Mesenchymal stem cell (in vitro differentiated cells and primary cell): ENCODE results near the gene VEZT.

Source experiments
- DNase-seq: peaks from one replicate; pipeline ENCODE4 v3.0.0-alpha.2; 2013
- H2AFZ ChIP-seq: one replicate; pipeline ENCODE4 v1.6.1; 2013; ENCODE audit warnings: low read depth, mild to moderate bottlenecking, control low read depth, inconsistent platforms, low read length, moderate library complexity
- H2AK5ac ChIP-seq: 2 replicates; pipeline ENCODE4 v1.6.1; 2013; ENCODE audit warnings: low read length, moderate library complexity, mild to moderate bottlenecking, inconsistent platforms; ENCODE audit not compliant: severe bottlenecking
- H2BK120ac ChIP-seq: one replicate; pipeline ENCODE4 v1.6.1; 2013; ENCODE audit warnings: low read depth, mild to moderate bottlenecking, inconsistent platforms, low read length, moderate library complexity
- H2BK12ac ChIP-seq, 2 experiments: one replicate each; pipeline ENCODE4 v1.6.1; 2013; ENCODE audit warnings: inconsistent platforms in 2 of 2, low read length in 2 of 2, mild to moderate bottlenecking in 2 of 2, moderate library complexity in 2 of 2, control low read depth in 1 of 2
- H2BK15ac ChIP-seq: one replicate; pipeline ENCODE4 v1.6.1; 2013; ENCODE audit warnings: mild to moderate bottlenecking, low read depth, inconsistent platforms; ENCODE audit not compliant: poor library complexity, severe bottlenecking
- H2BK5ac ChIP-seq: 2 replicates; pipeline ENCODE4 v1.6.1; 2013; ENCODE audit warnings: low read depth, mild to moderate bottlenecking, low read length, control low read depth, inconsistent platforms; ENCODE audit not compliant: poor library complexity, severe bottlenecking
- H3K14ac ChIP-seq, 2 experiments: one replicate each; pipeline ENCODE4 v1.6.1; 2013; ENCODE audit warnings: inconsistent platforms in 2 of 2, low read length in 2 of 2, control low read depth in 1 of 2, mild to moderate bottlenecking in 1 of 2, moderate library complexity in 1 of 2
- H3K18ac ChIP-seq, 2 experiments: one replicate each; pipeline ENCODE4 v1.6.1; 2013; ENCODE audit warnings: inconsistent platforms in 2 of 2, low read length in 2 of 2, control low read depth in 1 of 2, low read depth in 1 of 2, mild to moderate bottlenecking in 1 of 2
- H3K23ac ChIP-seq, 2 experiments: one replicate each; pipeline ENCODE4 v1.6.1; 2013; ENCODE audit warnings: inconsistent platforms in 2 of 2, low read length in 2 of 2, mild to moderate bottlenecking in 2 of 2, moderate library complexity in 2 of 2, control low read depth in 1 of 2
- H3K27ac ChIP-seq: 2 replicates; pipeline ENCODE4 v1.5.1; 2013; ENCODE audit warnings: mild to moderate bottlenecking, moderate library complexity, low read length, control low read depth, inconsistent platforms; ENCODE audit not compliant: poor library complexity, severe bottlenecking
- H3K27me3 ChIP-seq, 2 experiments: 2 replicates each; pipeline versions ENCODE4 v1.6.1 to v1.7.0; 2013; ENCODE audit warnings: low read length in 2 of 2, mild to moderate bottlenecking in 2 of 2, moderate library complexity in 2 of 2, control low read depth in 1 of 2, inconsistent platforms in 1 of 2; ENCODE audit not compliant: control insufficient read depth in 1 of 2, insufficient read depth in 1 of 2
- H3K36me3 ChIP-seq, 2 experiments: 2 replicates each; pipeline versions ENCODE4 v1.6.1 to v1.7.0; 2013; ENCODE audit warnings: low read length in 2 of 2, control low read depth in 1 of 2, inconsistent platforms in 1 of 2, low read depth in 1 of 2, mild to moderate bottlenecking in 1 of 2; ENCODE audit not compliant: insufficient read depth in 2 of 2, control insufficient read depth in 1 of 2
- H3K4ac ChIP-seq, 2 experiments: one replicate each; pipeline ENCODE4 v1.6.1; 2013; ENCODE audit warnings: inconsistent platforms in 2 of 2, low read length in 2 of 2, mild to moderate bottlenecking in 2 of 2, moderate library complexity in 2 of 2, control low read depth in 1 of 2, low read depth in 1 of 2
- H3K4me1 ChIP-seq: 2 replicates; pipeline ENCODE4 v1.6.1; 2013; ENCODE audit warnings: low read depth, low read length, control low read depth; ENCODE audit not compliant: control insufficient read depth, insufficient read depth
- H3K4me2 ChIP-seq: 2 replicates; pipeline ENCODE4 v1.6.1; 2013; ENCODE audit warnings: low read length, mild to moderate bottlenecking, inconsistent platforms; ENCODE audit not compliant: poor library complexity, severe bottlenecking
- H3K4me3 ChIP-seq, 2 experiments: 2 replicates each; pipeline versions ENCODE4 v1.5.1 to v1.7.0; 2013; ENCODE audit warnings: low read length in 2 of 2, mild to moderate bottlenecking in 2 of 2, control low read depth in 1 of 2, low read depth in 1 of 2; ENCODE audit not compliant: insufficient read depth in 1 of 2
- H3K79me1 ChIP-seq: replicated peaks from 2 replicates; pipeline ENCODE4 v1.6.1; 2013; ENCODE audit warnings: mild to moderate bottlenecking, control low read depth, low read length, inconsistent platforms; ENCODE audit not compliant: poor library complexity, severe bottlenecking
- H3K9ac ChIP-seq: 2 replicates; pipeline ENCODE4 v1.7.0; 2013; ENCODE audit warnings: mild to moderate bottlenecking, low read length, moderate library complexity
- H3K9me3 ChIP-seq: 2 replicates; pipeline ENCODE4 v1.7.0; 2013; ENCODE audit warnings: mild to moderate bottlenecking, low read length; ENCODE audit not compliant: control insufficient read depth
- H4K8ac ChIP-seq: one replicate; pipeline ENCODE4 v1.6.1; 2013; ENCODE audit warnings: inconsistent platforms, mild to moderate bottlenecking, low read length, moderate library complexity
- H4K91ac ChIP-seq: one replicate; pipeline ENCODE4 v1.6.1; 2013; ENCODE audit warnings: mild to moderate bottlenecking, low read length, inconsistent platforms
- WGBS: methylation state at CpG from one replicate; pipeline ENCODE4 v1.1.7; 2013; ENCODE audit warnings: mixed read lengths; 5-methylcytosine and 5-hydroxymethylcytosine counted together

Gene VEZT

DNA sequence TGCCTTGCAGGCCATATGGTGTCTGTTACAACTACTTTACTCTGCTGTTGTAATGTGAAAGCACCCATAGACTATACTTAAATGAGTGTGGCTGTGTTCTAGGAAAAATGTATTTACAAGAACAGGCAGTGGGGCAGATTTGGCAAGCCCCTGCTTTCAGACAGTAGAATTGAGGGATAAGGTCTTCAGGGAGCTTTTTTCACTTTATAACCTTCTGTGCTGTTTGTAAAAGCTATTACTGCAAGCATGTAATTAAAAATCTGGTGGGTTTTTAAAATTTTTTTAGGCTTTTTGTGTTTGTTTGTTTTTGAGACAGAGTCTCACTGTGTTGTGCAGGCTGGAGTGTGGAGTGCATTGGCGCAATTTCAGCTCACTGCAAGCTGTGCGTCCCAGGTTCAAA lies 73.9 kb downstream of the VEZT start:
- 100% methylated on average over 2 of the region's 2 CpGs for WGBS
- Histone ChIP-seq H2BK5ac (no peak overlapping the region), H3K27me3 (no peaks in the 10 kb centered on the region), H4K91ac (no peak overlapping the region), H3K18ac (no peak overlapping the region), H2BK120ac (no peak overlapping the region), H3K36me3 (peaks cover 8 to 39% of the 10 kb centered on the region in 2 experiments), H3K14ac (peak overlapping the region in 1 of 2 experiments; percentile 18), H3K9ac (no peak overlapping the region), H2AK5ac (no peak overlapping the region), H3K4me1 (peaks cover 2% of the 10 kb centered on the region), H3K79me1 (peaks cover 13% of the 10 kb centered on the region), H3K4me2 (no peak overlapping the region), H3K23ac (no peak overlapping the region), H2AFZ (no peak overlapping the region), H3K9me3 (no peaks in the 10 kb centered on the region), H2BK12ac (no peak overlapping the region), H3K27ac (no peak overlapping the region), H3K4ac (no peak overlapping the region), H2BK15ac (no peak overlapping the region), H4K8ac (no peak overlapping the region), H3K4me3 (no peak overlapping the region)
- DNase-seq, result no peak

- Histone ChIP-seq H3K4ac (no peak overlapping the region), H3K4me2 (no peak overlapping the region), H3K9ac (no peak overlapping the region), H2AK5ac (no peak overlapping the region), H3K79me1 (peaks cover 10% of the 10 kb centered on the region), H2AFZ (no peak overlapping the region), H4K91ac (no peak overlapping the region), H3K14ac (no peak overlapping the region), H2BK120ac (no peak overlapping the region), H3K4me3 (no peak overlapping the region), H3K4me1 (no peaks in the 10 kb centered on the region), H3K9me3 (no peaks in the 10 kb centered on the region), H2BK15ac (no peak overlapping the region), H2BK12ac (no peak overlapping the region), H3K36me3 (peaks cover 15 to 61% of the 10 kb centered on the region in 2 experiments), H3K23ac (no peak overlapping the region), H3K27ac (no peak overlapping the region), H3K18ac (no peak overlapping the region), H3K27me3 (no peaks in the 10 kb centered on the region), H2BK5ac (no peak overlapping the region), H4K8ac (no peak overlapping the region)
- no peak for DNase-seq
- WGBS, result 84% methylated on average over 5 of the region's 5 CpGs
Observed at GRCh38 chr12:95298916-95299315, 81.3 kb downstream of the VEZT start.

DNA sequence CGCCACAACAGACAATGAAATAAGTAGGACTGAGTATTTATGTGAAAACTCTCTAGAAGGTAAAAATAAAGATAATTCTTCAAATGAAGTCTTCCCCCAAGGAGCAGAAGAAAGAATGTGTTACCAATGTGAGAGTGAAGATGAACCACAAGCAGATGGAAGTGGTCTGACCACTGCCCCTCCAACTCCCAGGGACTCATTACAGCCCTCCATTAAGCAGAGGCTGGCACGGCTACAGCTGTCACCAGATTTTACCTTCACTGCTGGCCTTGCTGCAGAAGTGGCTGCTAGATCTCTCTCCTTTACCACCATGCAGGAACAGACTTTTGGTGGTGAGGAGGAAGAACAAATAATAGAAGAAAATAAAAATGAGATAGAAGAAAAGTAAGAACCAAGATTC lies 82.7 kb downstream of the VEZT start:
- Histone ChIP-seq H3K4ac (no peak overlapping the region), H3K79me1 (peaks cover 13% of the 10 kb centered on the region), H3K9ac (no peak overlapping the region), H4K8ac (no peak overlapping the region), H3K36me3 (peaks cover 13 to 54% of the 10 kb centered on the region in 2 experiments), H3K27me3 (no peaks in the 10 kb centered on the region), H2BK15ac (no peak overlapping the region), H2AK5ac (no peak overlapping the region), H3K27ac (no peak overlapping the region), H2BK5ac (no peak overlapping the region), H3K14ac (no peak overlapping the region), H2BK12ac (no peak overlapping the region), H3K4me1 (peaks cover 2% of the 10 kb centered on the region), H2AFZ (no peak overlapping the region), H4K91ac (no peak overlapping the region), H3K4me3 (no peak overlapping the region), H3K9me3 (no peaks in the 10 kb centered on the region), H2BK120ac (no peak overlapping the region), H3K4me2 (no peak overlapping the region), H3K23ac (peak overlapping the region in 1 of 2 experiments; percentile 83), H3K18ac (no peak overlapping the region)
- WGBS, result 100% methylated on average over 1 of the region's 2 CpGs
- DNase-seq, result no peak

DNA sequence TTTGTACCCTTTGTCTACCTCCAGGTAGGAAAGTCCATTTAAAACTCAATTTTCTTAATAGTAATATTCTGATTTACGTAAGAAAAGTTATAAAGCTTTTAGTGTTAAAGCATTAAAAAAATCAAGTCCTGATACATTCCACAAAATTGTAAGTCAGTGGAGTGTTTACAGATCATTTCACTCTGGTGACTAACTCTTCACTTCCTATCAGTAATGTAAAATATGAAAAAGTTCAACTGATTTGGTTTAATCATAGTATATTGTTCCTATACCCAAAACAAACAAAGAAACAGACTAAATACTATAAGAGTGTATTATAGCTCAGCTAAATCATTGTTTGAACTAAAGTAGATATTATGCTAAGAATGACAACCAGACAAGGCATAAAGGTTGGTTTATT lies 85.9 kb downstream of the VEZT start:
- Histone ChIP-seq H3K9me3 (no peaks in the 10 kb centered on the region), H2AFZ (no peak overlapping the region), H2AK5ac (no peak overlapping the region), H3K4me3 (no peak overlapping the region), H3K14ac (no peak overlapping the region), H3K4me2 (no peak overlapping the region), H2BK5ac (no peak overlapping the region), H3K4me1 (peaks cover 2% of the 10 kb centered on the region), H3K18ac (no peak overlapping the region), H3K36me3 (peaks cover 3 to 39% of the 10 kb centered on the region in 2 experiments), H2BK12ac (no peak overlapping the region), H3K23ac (no peak overlapping the region), H3K9ac (no peak overlapping the region), H2BK120ac (no peak overlapping the region), H3K27me3 (no peaks in the 10 kb centered on the region), H3K27ac (no peak overlapping the region), H3K79me1 (peaks cover 13% of the 10 kb centered on the region), H3K4ac (no peak overlapping the region), H4K91ac (no peak overlapping the region), H4K8ac (no peak overlapping the region), H2BK15ac (no peak overlapping the region)
- WGBS, result no CpG with 5 or more reads among the region's 1 CpG
- DNase-seq, result no peak
